ENCODE results near the gene PSMD10.

The PSMD10 gene

DNA sequence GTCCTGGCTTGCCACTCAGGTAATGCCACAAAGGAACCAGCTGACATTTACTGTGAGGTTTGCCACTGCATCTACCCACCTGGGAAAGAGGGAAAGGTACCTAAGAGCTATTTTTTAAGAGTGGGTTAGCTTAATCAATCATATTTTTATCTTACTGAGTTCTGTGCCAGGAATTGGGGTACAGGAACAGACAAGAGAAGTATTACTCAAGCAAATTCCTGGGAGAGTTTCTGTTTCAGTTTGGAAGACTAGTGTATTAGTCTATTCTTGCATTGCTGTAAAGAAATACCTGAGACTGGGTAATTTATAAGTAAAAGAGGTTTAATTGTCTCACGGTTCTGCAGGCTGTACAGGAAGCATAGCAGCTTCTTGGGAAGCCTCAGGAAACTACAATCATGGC, 23.2 kb downstream of the PSMD10 start:
- no peak overlapping the region for H3K4me3 ChIP-seq (ENCODE audit: low read depth, low read length)
- TF ChIP-seq, protein P1, sequence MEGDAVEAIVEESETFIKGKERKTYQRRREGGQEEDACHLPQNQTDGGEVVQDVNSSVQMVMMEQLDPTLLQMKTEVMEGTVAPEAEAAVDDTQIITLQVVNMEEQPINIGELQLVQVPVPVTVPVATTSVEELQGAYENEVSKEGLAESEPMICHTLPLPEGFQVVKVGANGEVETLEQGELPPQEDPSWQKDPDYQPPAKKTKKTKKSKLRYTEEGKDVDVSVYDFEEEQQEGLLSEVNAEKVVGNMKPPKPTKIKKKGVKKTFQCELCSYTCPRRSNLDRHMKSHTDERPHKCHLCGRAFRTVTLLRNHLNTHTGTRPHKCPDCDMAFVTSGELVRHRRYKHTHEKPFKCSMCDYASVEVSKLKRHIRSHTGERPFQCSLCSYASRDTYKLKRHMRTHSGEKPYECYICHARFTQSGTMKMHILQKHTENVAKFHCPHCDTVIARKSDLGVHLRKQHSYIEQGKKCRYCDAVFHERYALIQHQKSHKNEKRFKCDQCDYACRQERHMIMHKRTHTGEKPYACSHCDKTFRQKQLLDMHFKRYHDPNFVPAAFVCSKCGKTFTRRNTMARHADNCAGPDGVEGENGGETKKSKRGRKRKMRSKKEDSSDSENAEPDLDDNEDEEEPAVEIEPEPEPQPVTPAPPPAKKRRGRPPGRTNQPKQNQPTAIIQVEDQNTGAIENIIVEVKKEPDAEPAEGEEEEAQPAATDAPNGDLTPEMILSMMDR (IDR thresholded peaks at IDR 0.05; ENCODE audit: insufficient read depth, low read length, missing control alignments): no peak
- CTCF ChIA-PET: interaction anchor here (4.4 kb wide), 1 partner anchor 47 kb away, joined by 29 read pairs; no protein-coding TSS in a partner anchor
- POLR2A ChIA-PET: no interaction called here
- no peak for DNase-seq (ENCODE audit: low read depth, low spot score)

DNA sequence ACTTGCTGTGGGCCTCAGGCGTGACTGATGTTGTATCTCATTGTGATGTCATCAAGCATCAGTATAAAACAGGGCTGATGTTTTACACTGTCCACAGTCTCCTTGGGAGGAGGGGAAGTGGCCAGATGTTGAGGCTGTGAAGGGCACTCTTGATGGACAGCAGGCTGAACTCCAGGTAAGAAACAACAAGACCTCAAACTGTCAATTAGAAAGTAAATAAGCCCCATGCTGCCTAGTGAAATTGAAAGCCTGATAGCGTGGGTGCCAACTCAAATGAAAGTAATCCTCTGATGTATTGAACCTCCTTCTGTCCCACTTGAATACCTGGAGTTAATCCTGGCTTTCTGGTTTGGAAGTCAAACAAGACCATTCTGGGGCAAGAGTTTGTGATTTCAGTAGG, 26.7 kb downstream of the PSMD10 start:
- DNase-seq (ENCODE audit: low read depth, low spot score): no peak
- TF ChIP-seq, protein P1 (IDR thresholded peaks at IDR 0.05; ENCODE audit: insufficient read depth, low read length, missing control alignments): no peak
- CTCF ChIA-PET: no interaction called here
- POLR2A ChIA-PET: no interaction called here
- no peak overlapping the region for H3K4me3 ChIP-seq (ENCODE audit: low read depth, low read length)

DNA sequence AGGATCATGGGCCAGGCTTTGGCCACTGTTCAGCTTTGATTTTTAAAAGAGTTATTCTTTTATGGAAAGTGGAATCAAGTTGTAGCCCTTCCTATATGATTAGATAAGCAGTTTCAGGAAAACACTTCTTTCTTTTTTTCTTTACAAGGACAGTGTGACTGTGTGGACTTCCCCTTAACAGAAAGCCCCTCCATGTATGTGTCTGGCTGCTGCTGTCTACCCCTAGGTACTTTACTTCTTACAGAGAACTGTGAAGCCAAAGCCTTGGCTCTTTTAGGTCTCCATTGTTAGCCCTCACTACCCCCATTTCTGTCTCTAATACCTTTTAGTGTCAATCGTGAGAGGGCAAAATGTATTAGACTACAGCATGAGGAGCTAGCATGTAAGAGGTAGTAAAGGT, 27.3 kb downstream of the PSMD10 start:
- TF ChIP-seq, protein P1 (IDR thresholded peaks at IDR 0.05; ENCODE audit: insufficient read depth, low read length, missing control alignments): no peak
- no peak for DNase-seq (ENCODE audit: low read depth, low spot score)
- CTCF ChIA-PET: no interaction called here
- POLR2A ChIA-PET: no interaction called here
- no peak overlapping the region for H3K4me3 ChIP-seq (ENCODE audit: low read depth, low read length)

DNA sequence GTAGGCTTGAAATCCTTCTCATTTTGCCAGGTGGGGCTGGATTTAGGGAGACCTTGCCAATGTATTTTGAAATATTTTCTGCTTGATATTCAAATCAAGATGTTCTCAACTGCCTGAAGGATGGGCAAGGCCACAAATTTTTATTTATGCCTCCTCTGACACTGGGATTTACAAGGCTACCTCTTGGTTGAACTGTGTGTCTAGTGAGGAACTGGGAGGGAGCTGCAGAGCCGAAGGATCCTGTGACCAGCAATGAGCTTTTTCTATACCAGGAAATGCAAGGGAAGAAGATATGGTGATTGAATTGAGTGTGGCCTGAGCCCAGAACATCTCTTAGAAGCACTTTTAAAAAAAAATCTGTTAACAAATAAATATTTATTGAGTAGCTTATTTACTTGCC, 31.5 kb downstream of the PSMD10 start:
- ChIA-PET POLR2A (no interaction called here), CTCF (no interaction called here)
- TF ChIP-seq, protein P1 (IDR thresholded peaks at IDR 0.05; ENCODE audit: insufficient read depth, low read length, missing control alignments): no peak
- no peak overlapping the region for H3K4me3 ChIP-seq (ENCODE audit: low read depth, low read length)
- DNase-seq (ENCODE audit: low read depth, low spot score): no peak

DNA sequence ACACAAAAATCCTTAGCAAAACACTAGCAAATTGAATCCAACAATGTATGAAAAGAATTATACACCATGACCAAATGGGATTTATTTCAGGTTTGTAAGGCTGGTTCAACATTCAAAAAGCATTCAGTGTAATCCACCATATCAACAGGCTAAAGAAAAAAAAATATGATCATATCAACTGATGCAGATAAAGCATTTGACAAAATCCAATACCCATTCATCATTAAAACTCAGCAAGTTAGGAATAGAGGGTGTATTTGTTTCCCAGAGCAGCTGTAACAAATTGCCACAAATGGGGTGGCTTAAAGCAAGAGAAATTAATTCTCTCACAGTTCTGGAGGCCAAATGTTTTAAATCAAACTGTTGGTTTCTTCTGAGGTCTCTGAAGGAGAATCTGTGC, 35.8 kb downstream of the PSMD10 start:
- CTCF ChIA-PET: no interaction called here
- H3K4me3 ChIP-seq (ENCODE audit: low read depth, low read length): no peak overlapping the region
- no peak for DNase-seq (ENCODE audit: low read depth, low spot score)
- POLR2A ChIA-PET: no interaction called here
- TF ChIP-seq, protein P1 (IDR thresholded peaks at IDR 0.05; ENCODE audit: insufficient read depth, low read length, missing control alignments): no peak

DNA sequence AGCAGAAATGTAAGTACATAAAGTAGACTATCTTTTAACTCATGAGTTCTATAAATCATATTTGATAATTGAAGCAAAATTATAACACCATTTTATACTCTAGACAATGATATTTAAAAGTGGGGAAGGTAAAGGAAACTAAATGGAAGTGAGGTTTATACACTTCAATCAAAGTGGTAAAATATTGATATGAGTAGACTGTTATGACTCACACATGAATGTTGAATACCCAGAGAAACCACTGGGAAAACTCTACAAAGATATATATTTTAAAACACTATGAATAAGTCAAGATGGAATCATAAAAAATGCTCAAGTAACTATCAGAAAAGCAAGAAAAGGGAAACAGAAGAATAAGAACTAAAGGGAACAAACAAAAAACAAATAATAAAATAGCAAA, 38.1 kb downstream of the PSMD10 start:
- DNase-seq (ENCODE audit: low read depth, low spot score): no peak
- H3K4me3 ChIP-seq (ENCODE audit: low read depth, low read length): no peak overlapping the region
- ChIA-PET CTCF (no interaction called here), POLR2A (no interaction called here)
- TF ChIP-seq, protein P1 (IDR thresholded peaks at IDR 0.05; ENCODE audit: insufficient read depth, low read length, missing control alignments): no peak

Measured in AG04449 (cell line).